Caco-2 (cell line): ENCODE measurements around the gene ZNF428. TPM values are rescaled to one million over a fixed set of nuclear protein-coding genes. Genes with fewer than 3 reads are reported as not detected.

Source experiments
- BruUV-seq: library from RNA; stranded (reverse); fragments of 400-500 nt; replicated peaks from 2 replicates; lab custom pipeline; 2021; lab: Mats Ljungman, UMichigan
- CTCF ChIA-PET: fragments of 300-600 bp; sonication (Branson Sonifier 250); formaldehyde crosslinking; loops from one replicate; lab custom pipeline; 2022; ENCODE audit warnings: antibody characterized with exemption; lab: Charles Lee
- POLR2A ChIA-PET: fragments of 300-600 bp; sonication (Branson Sonifier 250); formaldehyde crosslinking; loops from one replicate; lab custom pipeline; 2022; ENCODE audit warnings: antibody characterized with exemption; lab: Charles Lee
- DNase-seq, 2 experiments: peaks; one replicate each; pipeline versions ENCODE4 v3.0.0 to v3.0.0-alpha.2; 2020 to 2022
- H3K27me3 ChIP-seq: replicated peaks from 2 replicates; pipeline ENCODE4 v1.6.0; 2011; ENCODE audit warnings: low read length; ENCODE audit not compliant: control insufficient read depth, insufficient read depth
- H3K36me3 ChIP-seq: 2 replicates; pipeline ENCODE4 v1.5.1; 2011; ENCODE audit warnings: low read length; ENCODE audit not compliant: control insufficient read depth, insufficient read depth
- H3K4me1 ChIP-seq: fragments of 250-450 bp; sonication (Bioruptor Pico); 2 replicates; pipeline ENCODE4 v1.5.1; 2020; ENCODE audit warnings: mild to moderate bottlenecking
- H3K4me3 ChIP-seq: 2 replicates; pipeline ENCODE4 v1.5.1; 2011; ENCODE audit warnings: low read depth, mild to moderate bottlenecking, control low read depth, low read length
- H3K9me3 ChIP-seq: fragments of 250-450 bp; sonication (Bioruptor Pico); 2 replicates; pipeline ENCODE4 v1.5.1; 2020; ENCODE audit warnings: mild to moderate bottlenecking, moderate library complexity
- H3K27ac Mint-ChIP-seq: one replicate; pipeline ENCODE4 v1.8.0; 2022; ENCODE audit warnings: mixed read lengths; ENCODE audit not compliant: unreplicated experiment
- H3K27me3 Mint-ChIP-seq: one replicate; pipeline ENCODE4 v1.8.0; 2022; ENCODE audit warnings: mixed read lengths; ENCODE audit not compliant: insufficient read depth, unreplicated experiment
- H3K36me3 Mint-ChIP-seq: one replicate; pipeline ENCODE4 v1.8.0; 2022; ENCODE audit warnings: mild to moderate bottlenecking, mixed read lengths; ENCODE audit not compliant: insufficient read depth, unreplicated experiment
- H3K4me1 Mint-ChIP-seq: one replicate; pipeline ENCODE4 v1.8.0; 2022; ENCODE audit warnings: low read depth, mixed read lengths; ENCODE audit not compliant: unreplicated experiment
- H3K4me3 Mint-ChIP-seq: one replicate; pipeline ENCODE4 v1.8.0; 2022; ENCODE audit warnings: mild to moderate bottlenecking, moderate library complexity, mixed read lengths; ENCODE audit not compliant: unreplicated experiment
- H3K9me3 Mint-ChIP-seq: one replicate; pipeline ENCODE4 v1.8.0; 2022; ENCODE audit warnings: mixed read lengths; ENCODE audit not compliant: unreplicated experiment
- CTCF ChIP-seq, 2 experiments: fragments of 200-600 bp in 1 of 2; IDR thresholded peaks; 1 replicate in 1 of 2; 2 replicates in 1 of 2; pipeline versions ENCODE4 v1.5.1 to v1.8.0; 2011 to 2022; ENCODE audit warnings: antibody characterized with exemption in 1 of 2, control low read depth in 1 of 2, inconsistent platforms in 1 of 2, low read depth in 1 of 2, low read length in 1 of 2, mild to moderate bottlenecking in 1 of 2, moderate library complexity in 1 of 2; ENCODE audit not compliant: insufficient read depth in 1 of 2, severe bottlenecking in 1 of 2, unreplicated experiment in 1 of 2
- intact Hi-C: fragments of 100-400 bp; cut with micrococcal nuclease; formaldehyde crosslinking; loops from one replicate; pipeline ENCODE4 v1.10.0; 2022; ENCODE audit not compliant: unreplicated experiment
- total RNA-seq: library from RNA; stranded (reverse); gene quantifications from 2 replicates; pipeline ENCODE4 v1.2.3, GENCODE V29; 2022

Gene ZNF428
- total RNA-seq, 1 experiment from 2014 or later = 38.9 TPM

DNA sequence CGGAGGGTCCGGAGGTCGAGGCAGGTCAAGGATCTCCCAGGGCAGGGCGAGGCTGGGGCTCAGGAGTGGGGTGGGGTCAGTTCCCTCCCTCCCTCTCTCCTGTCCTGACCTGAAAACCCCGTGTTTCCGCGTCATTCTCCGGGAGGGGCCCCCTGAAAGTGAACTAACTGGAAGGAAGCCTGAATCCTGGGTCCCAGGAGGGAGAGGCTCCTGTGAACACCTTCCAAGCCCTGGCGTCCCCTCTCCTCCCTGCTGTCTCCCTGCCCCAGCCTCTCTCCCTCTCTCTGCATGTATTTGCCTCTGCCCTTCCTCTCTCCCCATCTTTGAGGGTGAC lies 21.0 kb upstream of the ZNF428 start:
- Mint-ChIP-seq H3K9me3 (peaks cover 7% of the 10 kb centered on the region), H3K4me1 (peaks cover 12% of the 10 kb centered on the region), H3K36me3 (peaks cover 6% of the 10 kb centered on the region), H3K27ac (no peak overlapping the region), H3K27me3 (peaks cover 18% of the 10 kb centered on the region), H3K4me3 (peak overlapping the region; percentile 63)
- H3K27me3 ChIP-seq = no peaks in the 10 kb centered on the region; the same call in 1 of the 2 replicates
- no TSS peak for BruUV-seq
- no peak for TF ChIP-seq CTCF (IDR thresholded peaks at IDR 0.05; ENCODE audit: insufficient read depth in 1 of 2, low read depth in 1 of 2, low read length in 1 of 2, severe bottlenecking in 1 of 2, unreplicated experiment in 1 of 2)
- ChIA-PET POLR2A (no interaction called here), CTCF (no interaction called here)
- H3K4me1 ChIP-seq = peaks cover 11% of the 10 kb centered on the region; the same call in 1 of the 2 replicates
- peak overlapping the region; percentile 78 for H3K4me3 ChIP-seq
- DNase-seq = no peak
- no peaks in the 10 kb centered on the region for H3K9me3 ChIP-seq
- no peaks in the 10 kb centered on the region for H3K36me3 ChIP-seq
- intact Hi-C loops = no loop called here

- ChIA-PET CTCF (no interaction called here), POLR2A (no interaction called here)
- Mint-ChIP-seq H3K4me3 (peak within 1 kb of the TSS; percentile 94), H3K36me3 (peaks cover 6% of the 10 kb centered on the region), H3K4me1 (peaks cover 19% of the 10 kb centered on the region), H3K9me3 (peaks cover 5% of the 10 kb centered on the region), H3K27me3 (peaks cover 18% of the 10 kb centered on the region), H3K27ac (peak within 1 kb of the TSS; percentile 49)
- Histone ChIP-seq H3K4me3 (peak within 1 kb of the TSS; percentile 78), H3K4me1 (peaks cover 17% of the 10 kb centered on the region; the same call in 1 of the 2 replicates), H3K9me3 (no peaks in the 10 kb centered on the region), H3K36me3 (no peaks in the 10 kb centered on the region), H3K27me3 (no peaks in the 10 kb centered on the region; the same call in 1 of the 2 replicates)
- intact Hi-C loops = no loop called here
- BruUV-seq = no TSS peak
- TF ChIP-seq CTCF (IDR thresholded peaks at IDR 0.05; ENCODE audit: insufficient read depth in 1 of 2, low read depth in 1 of 2, low read length in 1 of 2, severe bottlenecking in 1 of 2, unreplicated experiment in 1 of 2) = no peak
- DNase-seq = peak; percentile 56 to 60
Observed at GRCh38 chr19:43639519-43640423, 20.3 kb upstream of the ZNF428 start, which contains the start of gene CADM4. TSS of gene CADM4 (minus strand) at chr19:43639850. CDS start at chr19:43639790, 60 bp downstream.

- Mint-ChIP-seq H3K9me3 (no peaks in the 10 kb centered on the region), H3K4me3 (peak overlapping the region; percentile 94), H3K36me3 (peaks cover 6% of the 10 kb centered on the region), H3K4me1 (peaks cover 19% of the 10 kb centered on the region), H3K27me3 (peaks cover 14% of the 10 kb centered on the region), H3K27ac (peak overlapping the region; percentile 49)
- no peaks in the 10 kb centered on the region for H3K9me3 ChIP-seq
- intact Hi-C loops = no loop called here
- no peak for DNase-seq
- peak overlapping the region; percentile 63 for H3K4me3 ChIP-seq
- BruUV-seq = no TSS peak
- ChIA-PET POLR2A (no interaction called here), CTCF (no interaction called here)
- H3K27me3 ChIP-seq = no peaks in the 10 kb centered on the region; the same call in 1 of the 2 replicates
- TF ChIP-seq CTCF (IDR thresholded peaks at IDR 0.05; ENCODE audit: insufficient read depth in 1 of 2, low read depth in 1 of 2, low read length in 1 of 2, severe bottlenecking in 1 of 2, unreplicated experiment in 1 of 2) = no peak
- H3K4me1 ChIP-seq = peaks cover 19% of the 10 kb centered on the region; the same call in 1 of the 2 replicates
- no peaks in the 10 kb centered on the region for H3K36me3 ChIP-seq
Observed at GRCh38 chr19:43638995-43639518, 19.6 kb upstream of the ZNF428 start.
